ENCODE data around the gene MAP7.

DNA sequence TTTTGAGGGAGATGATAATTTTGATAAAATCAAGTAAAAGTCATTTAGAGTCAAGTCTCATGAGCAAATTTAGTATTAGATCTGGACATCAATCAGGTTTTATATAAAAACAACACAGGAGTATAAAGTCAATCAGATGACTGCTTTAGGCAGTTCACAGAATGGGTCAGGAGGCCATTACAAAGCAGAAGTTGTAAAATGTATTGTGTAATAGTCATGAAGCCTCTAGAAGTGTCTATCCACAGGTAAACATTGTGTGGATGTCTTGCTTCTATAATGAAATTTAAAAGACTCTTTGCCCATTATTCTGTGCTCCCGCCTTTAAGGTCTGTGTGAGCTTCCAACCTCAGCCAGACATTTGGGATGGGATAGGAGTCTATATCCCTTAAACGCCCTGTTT lies 28.8 kb downstream of the MAP7 start:
- TF ChIP-seq, protein P1, sequence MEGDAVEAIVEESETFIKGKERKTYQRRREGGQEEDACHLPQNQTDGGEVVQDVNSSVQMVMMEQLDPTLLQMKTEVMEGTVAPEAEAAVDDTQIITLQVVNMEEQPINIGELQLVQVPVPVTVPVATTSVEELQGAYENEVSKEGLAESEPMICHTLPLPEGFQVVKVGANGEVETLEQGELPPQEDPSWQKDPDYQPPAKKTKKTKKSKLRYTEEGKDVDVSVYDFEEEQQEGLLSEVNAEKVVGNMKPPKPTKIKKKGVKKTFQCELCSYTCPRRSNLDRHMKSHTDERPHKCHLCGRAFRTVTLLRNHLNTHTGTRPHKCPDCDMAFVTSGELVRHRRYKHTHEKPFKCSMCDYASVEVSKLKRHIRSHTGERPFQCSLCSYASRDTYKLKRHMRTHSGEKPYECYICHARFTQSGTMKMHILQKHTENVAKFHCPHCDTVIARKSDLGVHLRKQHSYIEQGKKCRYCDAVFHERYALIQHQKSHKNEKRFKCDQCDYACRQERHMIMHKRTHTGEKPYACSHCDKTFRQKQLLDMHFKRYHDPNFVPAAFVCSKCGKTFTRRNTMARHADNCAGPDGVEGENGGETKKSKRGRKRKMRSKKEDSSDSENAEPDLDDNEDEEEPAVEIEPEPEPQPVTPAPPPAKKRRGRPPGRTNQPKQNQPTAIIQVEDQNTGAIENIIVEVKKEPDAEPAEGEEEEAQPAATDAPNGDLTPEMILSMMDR (conservative IDR thresholded peaks at IDR 0.05), result no peak
- TF ChIP-seq ZFX (IDR thresholded peaks at IDR 0.05), result no peak
